ENCODE data around the gene TOM1L2.

DNA sequence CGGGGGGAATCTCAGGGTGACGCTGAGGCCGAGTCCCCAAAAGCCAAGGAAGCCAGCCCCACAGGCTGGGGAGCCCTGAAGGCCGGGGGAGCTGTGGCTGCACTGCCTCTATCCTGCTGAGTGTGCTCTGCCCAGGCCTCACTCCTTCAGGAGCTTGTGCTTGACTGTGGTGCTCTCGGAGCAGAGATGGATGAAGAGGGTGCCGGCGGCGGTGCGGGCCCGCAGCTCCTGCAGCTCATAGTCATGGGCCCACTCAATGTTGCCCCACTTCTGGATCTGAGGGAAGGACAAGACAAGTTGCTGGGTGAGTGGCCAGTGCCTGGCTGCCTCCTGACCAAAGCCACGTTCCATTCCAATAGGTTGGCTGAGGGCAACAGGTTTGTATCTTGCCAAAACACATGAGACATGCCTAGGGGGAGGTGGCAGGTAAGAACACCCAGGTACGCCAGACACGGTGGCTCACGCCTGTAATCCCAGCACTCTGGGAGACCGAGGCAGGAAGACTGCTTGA, 46.3 kb upstream of the TOM1L2 start:
- TF ChIP-seq, protein P1, sequence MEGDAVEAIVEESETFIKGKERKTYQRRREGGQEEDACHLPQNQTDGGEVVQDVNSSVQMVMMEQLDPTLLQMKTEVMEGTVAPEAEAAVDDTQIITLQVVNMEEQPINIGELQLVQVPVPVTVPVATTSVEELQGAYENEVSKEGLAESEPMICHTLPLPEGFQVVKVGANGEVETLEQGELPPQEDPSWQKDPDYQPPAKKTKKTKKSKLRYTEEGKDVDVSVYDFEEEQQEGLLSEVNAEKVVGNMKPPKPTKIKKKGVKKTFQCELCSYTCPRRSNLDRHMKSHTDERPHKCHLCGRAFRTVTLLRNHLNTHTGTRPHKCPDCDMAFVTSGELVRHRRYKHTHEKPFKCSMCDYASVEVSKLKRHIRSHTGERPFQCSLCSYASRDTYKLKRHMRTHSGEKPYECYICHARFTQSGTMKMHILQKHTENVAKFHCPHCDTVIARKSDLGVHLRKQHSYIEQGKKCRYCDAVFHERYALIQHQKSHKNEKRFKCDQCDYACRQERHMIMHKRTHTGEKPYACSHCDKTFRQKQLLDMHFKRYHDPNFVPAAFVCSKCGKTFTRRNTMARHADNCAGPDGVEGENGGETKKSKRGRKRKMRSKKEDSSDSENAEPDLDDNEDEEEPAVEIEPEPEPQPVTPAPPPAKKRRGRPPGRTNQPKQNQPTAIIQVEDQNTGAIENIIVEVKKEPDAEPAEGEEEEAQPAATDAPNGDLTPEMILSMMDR (conservative IDR thresholded peaks at IDR 0.05; ENCODE audit: low read depth, low read length) = no peak
- TF ChIP-seq MAFK (IDR thresholded peaks at IDR 0.05; ENCODE audit: low read depth, low read length) = no peak
- TF ChIP-seq, protein P2, sequence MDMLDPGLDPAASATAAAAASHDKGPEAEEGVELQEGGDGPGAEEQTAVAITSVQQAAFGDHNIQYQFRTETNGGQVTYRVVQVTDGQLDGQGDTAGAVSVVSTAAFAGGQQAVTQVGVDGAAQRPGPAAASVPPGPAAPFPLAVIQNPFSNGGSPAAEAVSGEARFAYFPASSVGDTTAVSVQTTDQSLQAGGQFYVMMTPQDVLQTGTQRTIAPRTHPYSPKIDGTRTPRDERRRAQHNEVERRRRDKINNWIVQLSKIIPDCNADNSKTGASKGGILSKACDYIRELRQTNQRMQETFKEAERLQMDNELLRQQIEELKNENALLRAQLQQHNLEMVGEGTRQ (IDR thresholded peaks at IDR 0.05; ENCODE audit: low read depth, low read length) = no peak
- no peak for TF ChIP-seq SMC3 (IDR thresholded peaks at IDR 0.05; ENCODE audit: low read depth, low read length)
- TF ChIP-seq POLR2A (IDR thresholded peaks at IDR 0.05; ENCODE audit: low read depth, low read length) = no peak
- no peak for TF ChIP-seq CEBPB (IDR thresholded peaks at IDR 0.05; ENCODE audit: low read depth, low read length)
- TF ChIP-seq CHD1 (IDR thresholded peaks at IDR 0.05; ENCODE audit: low read depth, low read length) = no peak

All from IMR-90 (cell line).